GM18909 (cell line): ENCODE results near the gene CNKSR3.

Experiments used
- ATAC-seq: cut with Tn5 transposase; IDR thresholded peaks from one replicate; pipeline ENCODE4 v1.9.1; 2021; ENCODE audit warnings: mild to moderate bottlenecking; ENCODE audit not compliant: unreplicated experiment, poor library complexity

CNKSR3 gene

GRCh38 chr6:154460306-154461071 is 50.0 kb downstream of the CNKSR3 start:
- ATAC-seq, result no peak

DNA sequence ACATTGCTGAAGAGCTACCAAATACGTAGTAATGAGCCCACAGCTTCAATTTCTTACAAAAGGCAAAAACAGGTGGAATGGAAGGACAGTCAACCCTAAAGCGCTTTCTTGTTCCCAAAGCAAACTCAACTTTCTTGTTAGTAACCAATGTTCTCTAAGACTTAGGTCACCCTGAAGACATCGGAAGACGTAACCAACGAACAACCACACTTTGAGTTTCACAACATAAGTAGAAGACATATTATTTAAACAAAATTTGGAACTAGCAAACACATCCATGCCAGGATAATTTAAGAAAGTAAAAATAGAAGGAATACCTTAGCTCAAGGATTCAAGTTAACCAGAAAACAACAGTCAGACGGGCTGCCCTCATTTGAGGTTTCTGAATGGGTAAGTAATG is 51.0 kb downstream of the CNKSR3 start:
- no peak for ATAC-seq

DNA sequence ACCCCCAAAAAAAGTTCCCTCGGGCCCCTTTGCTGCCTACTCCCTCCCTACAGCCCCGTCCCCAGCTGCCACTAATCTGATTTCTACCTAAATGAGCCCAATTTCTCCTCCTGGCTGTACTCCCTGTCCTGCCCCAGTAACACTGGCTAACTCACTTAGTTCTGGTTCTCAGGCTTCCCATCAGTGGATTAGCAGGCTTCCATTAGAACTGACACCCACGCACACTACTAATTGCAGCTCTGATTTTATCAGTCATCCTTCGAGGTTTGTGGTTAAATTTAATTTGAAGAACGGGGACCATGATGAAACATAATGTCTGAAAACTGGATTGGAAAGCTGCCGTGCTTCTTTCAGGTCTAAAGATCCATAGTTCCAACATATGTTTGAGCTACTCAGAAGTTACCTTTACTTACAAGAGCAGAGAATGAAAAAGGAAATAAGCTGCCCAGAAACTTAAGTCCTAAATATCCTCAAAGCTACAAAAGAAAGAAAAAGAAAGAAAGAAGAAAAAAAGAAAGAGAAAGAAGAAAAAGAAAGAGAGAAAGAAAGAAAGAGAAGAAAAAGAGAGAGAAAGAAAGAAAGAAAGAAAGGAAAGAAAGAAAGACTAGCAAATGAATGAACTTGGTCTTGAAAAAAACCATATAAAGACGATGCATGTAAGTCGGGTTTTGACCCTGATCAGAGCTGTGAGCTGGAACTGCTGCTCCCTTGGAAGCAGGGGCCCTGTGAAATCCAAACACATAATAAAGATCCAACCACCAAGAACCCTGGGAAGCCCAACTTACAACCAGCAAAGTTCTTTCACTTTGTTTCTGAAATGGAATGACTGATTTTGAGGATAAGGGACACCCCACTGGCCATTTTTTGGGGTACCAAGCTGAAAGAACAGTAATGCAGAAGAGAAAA is 51.7 kb downstream of the CNKSR3 start:
- no peak for ATAC-seq

GRCh38 chr6:154457881-154458284 is 52.6 kb downstream of the CNKSR3 start:
- no peak for ATAC-seq

DNA sequence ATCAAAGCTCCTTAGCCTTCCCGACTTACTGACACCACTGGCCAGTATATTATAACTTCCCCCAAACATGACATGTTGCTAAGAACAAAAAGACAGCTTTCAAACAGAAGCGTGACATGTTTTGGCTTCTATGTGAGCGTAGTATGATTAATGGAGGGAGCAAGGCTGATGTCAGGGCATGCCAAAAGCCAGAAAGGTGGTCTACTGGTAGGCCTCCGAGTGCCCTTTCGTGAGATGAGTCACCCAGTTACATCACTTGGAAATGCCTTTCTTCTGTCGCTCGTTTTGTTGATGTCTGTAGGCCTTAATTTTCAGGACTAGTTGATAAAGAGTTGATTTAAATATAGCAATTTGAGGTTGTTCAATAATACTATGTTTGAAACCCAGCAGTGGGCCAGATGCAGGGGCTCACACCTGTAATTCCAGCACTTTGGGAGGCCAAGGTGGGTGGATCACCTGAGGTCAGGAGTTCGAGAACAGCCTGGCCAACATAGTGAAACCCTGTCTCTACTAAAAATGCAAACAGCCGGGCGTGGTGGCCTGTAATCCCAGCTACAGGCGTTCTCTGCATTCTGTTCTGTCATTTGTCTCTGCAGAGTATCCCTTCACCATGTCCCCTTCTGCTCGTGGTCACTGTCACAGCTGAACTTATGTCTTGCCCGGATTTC is 53.3 kb downstream of the CNKSR3 start:
- no peak for ATAC-seq

- ATAC-seq, result no peak
Measured at GRCh38 chr6:154453329-154453728, 57.2 kb downstream of the CNKSR3 start.

- no peak for ATAC-seq
Measured at GRCh38 chr6:154450498-154450897, 60.0 kb downstream of the CNKSR3 start.

DNA sequence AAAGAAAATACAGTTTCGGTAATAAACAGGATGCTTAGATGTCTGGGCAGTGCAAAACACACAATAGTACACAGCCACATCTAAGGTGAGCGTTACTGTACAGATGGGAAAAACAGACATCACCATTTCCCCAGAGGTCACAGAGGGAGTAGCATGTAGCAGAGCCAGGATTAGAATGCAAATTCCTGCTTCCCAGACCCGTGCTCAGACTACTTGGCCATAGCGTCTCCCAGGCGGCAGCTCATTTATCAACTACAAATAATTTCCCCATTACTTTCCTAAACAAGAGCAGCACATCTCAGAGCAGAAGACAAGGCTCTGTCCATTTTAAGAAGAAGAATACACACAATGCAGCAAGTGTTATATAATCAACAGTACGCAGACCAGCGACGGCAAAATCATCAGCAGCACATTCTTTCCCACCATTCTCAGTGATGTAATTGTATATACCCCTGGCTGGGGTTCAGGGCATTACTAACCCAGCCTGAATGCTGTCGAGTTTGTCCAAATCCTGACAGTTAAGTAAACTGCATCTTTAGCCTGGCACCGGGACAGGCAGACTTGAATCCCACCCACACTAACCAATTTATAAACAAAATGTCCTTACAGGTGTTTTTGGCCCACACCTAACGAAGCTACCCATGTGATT is 61.9 kb downstream of the CNKSR3 start:
- ATAC-seq, result no peak

GRCh38 chr6:154447954-154448353 is 62.5 kb downstream of the CNKSR3 start:
- no peak for ATAC-seq

DNA sequence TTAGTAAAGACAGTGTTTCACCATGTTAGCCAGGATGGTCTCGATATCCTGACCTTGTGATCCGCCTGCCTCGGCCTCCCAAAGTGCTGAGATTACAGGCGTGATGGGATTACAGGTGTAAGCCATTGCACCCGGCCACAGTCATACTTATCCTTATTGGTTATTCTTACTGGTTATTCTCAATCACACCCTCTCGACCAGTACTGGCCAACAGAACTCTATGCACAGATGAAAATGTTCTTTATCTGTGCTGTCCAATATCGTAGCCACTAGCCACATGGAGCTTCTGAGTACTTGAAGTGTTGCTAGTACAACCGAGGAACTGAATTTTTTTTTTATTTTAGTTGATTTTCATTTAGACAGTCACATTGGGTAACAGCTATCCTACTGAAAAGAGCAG is 63.5 kb downstream of the CNKSR3 start:
- ATAC-seq, result no peak

DNA sequence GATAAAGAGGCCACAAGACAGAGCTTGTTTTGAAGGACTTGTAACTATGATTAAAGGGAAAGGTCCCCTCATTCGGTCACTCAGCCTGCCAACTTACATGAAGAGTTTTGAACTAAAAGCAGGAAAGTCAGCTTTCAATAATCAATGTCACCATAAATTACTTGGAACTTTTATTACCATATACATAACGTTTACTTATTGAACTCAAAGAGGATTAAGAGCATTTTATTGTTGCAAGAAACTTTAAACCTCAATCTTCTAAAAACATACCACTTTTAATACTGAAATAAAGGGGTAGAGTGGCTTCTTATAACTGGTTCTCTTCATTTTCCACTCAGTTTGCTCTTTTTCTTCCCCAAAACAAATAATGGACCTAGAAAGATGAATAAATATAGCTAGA is 65.1 kb downstream of the CNKSR3 start:
- ATAC-seq, result no peak

DNA sequence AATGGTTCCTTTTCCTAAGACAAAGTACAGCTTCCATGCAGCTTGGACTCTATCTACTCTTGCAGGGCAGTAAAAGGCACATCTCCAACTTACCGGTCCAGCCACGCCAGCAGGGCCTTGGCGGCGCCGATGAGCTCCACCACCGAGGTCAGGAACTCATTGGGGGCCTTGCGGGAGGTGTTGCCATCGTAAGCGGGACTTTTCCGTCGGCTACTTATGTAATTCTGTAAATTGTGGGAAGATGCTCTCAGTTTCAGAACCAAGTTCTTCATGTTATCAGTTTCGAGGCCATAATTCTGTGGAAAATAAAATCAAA is 68.5 kb downstream of the CNKSR3 start:
- ATAC-seq, result peak; percentile 29

- ATAC-seq, result peak; percentile 42
Measured at GRCh38 chr6:154440422-154441043, 70.0 kb downstream of the CNKSR3 start.

DNA sequence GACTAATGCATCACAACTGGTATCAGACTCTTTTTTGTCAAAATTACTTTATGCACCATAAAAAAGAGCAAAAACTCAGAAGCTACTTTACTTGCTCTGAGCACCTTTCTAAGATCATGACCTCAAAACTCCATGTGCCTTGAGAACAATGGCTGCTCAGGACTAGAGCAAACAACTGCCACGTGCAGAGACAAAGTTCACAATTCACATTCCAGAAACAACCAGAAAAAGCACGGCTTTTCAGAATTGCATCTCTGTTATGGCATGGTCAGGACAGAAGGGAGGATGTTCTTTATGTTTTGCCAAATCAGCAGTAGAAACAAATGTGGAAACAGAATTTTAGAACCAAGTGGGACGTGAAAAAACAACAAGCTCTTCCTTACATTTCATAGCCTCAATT is 70.5 kb downstream of the CNKSR3 start:
- ATAC-seq, result no peak

- ATAC-seq, result no peak
Measured at GRCh38 chr6:154438882-154439415, 71.5 kb downstream of the CNKSR3 start.

GRCh38 chr6:154435400-154435945 is 75.0 kb downstream of the CNKSR3 start:
- no peak for ATAC-seq

- no peak for ATAC-seq
Measured at GRCh38 chr6:154434662-154435061, 75.8 kb downstream of the CNKSR3 start.

- ATAC-seq, result no peak
Measured at GRCh38 chr6:154433477-154434241, 76.8 kb downstream of the CNKSR3 start.
